HUES64 (cell line): ENCODE results near the gene ZBTB40.
A peak's percentile ranks its signal among the peaks of the same experiment; 100 is the strongest.

Source experiments
- H3K27ac ChIP-seq: 2 replicates; pipeline ENCODE4 v1.7.0; 2013; ENCODE audit warnings: low read depth, low read length, inconsistent platforms
- H3K27me3 ChIP-seq: 2 replicates; pipeline ENCODE4 v1.6.1; 2013; ENCODE audit warnings: mild to moderate bottlenecking, low read length; ENCODE audit not compliant: insufficient read depth
- H3K36me3 ChIP-seq: 2 replicates; pipeline ENCODE4 v1.6.1; 2013; ENCODE audit warnings: mild to moderate bottlenecking, low read length; ENCODE audit not compliant: insufficient read depth
- H3K4me1 ChIP-seq: 2 replicates; pipeline ENCODE4 v1.6.1; 2013; ENCODE audit warnings: mild to moderate bottlenecking, low read length, moderate library complexity; ENCODE audit not compliant: insufficient read depth
- H3K4me3 ChIP-seq: 2 replicates; pipeline ENCODE4 v1.5.1; 2013; ENCODE audit warnings: mild to moderate bottlenecking, low read length, moderate library complexity
- H3K9ac ChIP-seq: 2 replicates; pipeline ENCODE4 v1.6.1; 2013; ENCODE audit warnings: mild to moderate bottlenecking, low read depth, low read length
- H3K9me3 ChIP-seq: 2 replicates; pipeline ENCODE4 v1.6.1; 2013; ENCODE audit warnings: low read depth, low read length; ENCODE audit not compliant: insufficient read depth
- WGBS: fragments of 150-250, 120-280 bp; methylation state at CpG from one replicate; pipeline ENCODE4 v1.1.7; 2013; ENCODE audit warnings: missing lambda C conversion rate; 5-methylcytosine and 5-hydroxymethylcytosine counted together

Gene ZBTB40

GRCh38 chr1:22436948-22437347 lies 14.7 kb upstream of the ZBTB40 start:
- no peak overlapping the region for H3K27ac ChIP-seq
- no peak overlapping the region for H3K9ac ChIP-seq
- peaks cover 3% of the 10 kb centered on the region for H3K4me1 ChIP-seq
- H3K27me3 ChIP-seq, result no peaks in the 10 kb centered on the region
- no peak overlapping the region for H3K4me3 ChIP-seq
- 94% methylated on average over 2 of the region's 2 CpGs for WGBS
- H3K36me3 ChIP-seq, result no peaks in the 10 kb centered on the region
- H3K9me3 ChIP-seq, result peaks cover 20% of the 10 kb centered on the region

GRCh38 chr1:22437573-22437972 lies 14.1 kb upstream of the ZBTB40 start:
- Histone ChIP-seq H3K27me3 (no peaks in the 10 kb centered on the region), H3K27ac (no peak overlapping the region)
- 94% methylated on average over 13 of the region's 13 CpGs for WGBS

GRCh38 chr1:22440582-22440981 lies 11.1 kb upstream of the ZBTB40 start:
- Histone ChIP-seq H3K27me3 (no peaks in the 10 kb centered on the region), H3K36me3 (no peaks in the 10 kb centered on the region), H3K4me1 (peaks cover 20% of the 10 kb centered on the region), H3K9me3 (peaks cover 23% of the 10 kb centered on the region), H3K4me3 (no peak overlapping the region), H3K9ac (no peak overlapping the region), H3K27ac (no peak overlapping the region)

More at GRCh38 chr1:22437573-22437972, 14.1 kb upstream of the ZBTB40 start:
- no peak overlapping the region for H3K9ac ChIP-seq
- H3K4me1 ChIP-seq, result peaks cover 9% of the 10 kb centered on the region
- peaks cover 20% of the 10 kb centered on the region for H3K9me3 ChIP-seq
- no peak overlapping the region for H3K4me3 ChIP-seq
- no peaks in the 10 kb centered on the region for H3K36me3 ChIP-seq

- no peak overlapping the region for H3K9ac ChIP-seq
- peaks cover 20% of the 10 kb centered on the region for H3K4me1 ChIP-seq
- no peak overlapping the region for H3K4me3 ChIP-seq
- H3K27me3 ChIP-seq, result no peaks in the 10 kb centered on the region
- H3K27ac ChIP-seq, result peak overlapping the region; percentile 88; the same call in 1 of the 2 replicates
- no peaks in the 10 kb centered on the region for H3K36me3 ChIP-seq
- WGBS, result 57% methylated on average over 3 of the region's 5 CpGs
- H3K9me3 ChIP-seq, result peaks cover 23% of the 10 kb centered on the region
Measured at GRCh38 chr1:22442212-22442894, 9.3 kb upstream of the ZBTB40 start.

- peaks cover 20% of the 10 kb centered on the region for H3K4me1 ChIP-seq
- WGBS, result 16% methylated on average over 4 of the region's 4 CpGs
- H3K9me3 ChIP-seq, result peaks cover 23% of the 10 kb centered on the region
- no peak overlapping the region for H3K4me3 ChIP-seq
- H3K36me3 ChIP-seq, result no peaks in the 10 kb centered on the region
- peak overlapping the region; percentile 88 for H3K27ac ChIP-seq
- H3K27me3 ChIP-seq, result no peaks in the 10 kb centered on the region
- H3K9ac ChIP-seq, result peak overlapping the region; percentile 24; the same call in 1 of the 2 replicates
Measured at GRCh38 chr1:22443332-22443731, 8.3 kb upstream of the ZBTB40 start.

- H3K4me3 ChIP-seq, result no peak overlapping the region
- H3K4me1 ChIP-seq, result peaks cover 20% of the 10 kb centered on the region
- H3K9ac ChIP-seq, result no peak overlapping the region
- no peak overlapping the region for H3K27ac ChIP-seq
- WGBS, result 90% methylated on average over 1 of the region's 2 CpGs
- peaks cover 13% of the 10 kb centered on the region for H3K9me3 ChIP-seq
- no peaks in the 10 kb centered on the region for H3K27me3 ChIP-seq
- no peaks in the 10 kb centered on the region for H3K36me3 ChIP-seq
Measured at GRCh38 chr1:22444856-22445255, 6.8 kb upstream of the ZBTB40 start.

- Histone ChIP-seq H3K9me3 (peaks cover 3% of the 10 kb centered on the region; the same call in 1 of the 2 replicates), H3K27me3 (no peaks in the 10 kb centered on the region), H3K4me1 (peaks cover 21% of the 10 kb centered on the region), H3K36me3 (no peaks in the 10 kb centered on the region), H3K9ac (no peak overlapping the region), H3K27ac (no peak overlapping the region), H3K4me3 (no peak overlapping the region)
- 91% methylated on average over 6 of the region's 6 CpGs for WGBS
Measured at GRCh38 chr1:22447621-22448111, 4.0 kb upstream of the ZBTB40 start.

- H3K9me3 ChIP-seq, result peaks cover 3% of the 10 kb centered on the region; the same call in 1 of the 2 replicates
- no peak overlapping the region for H3K27ac ChIP-seq
- no peaks in the 10 kb centered on the region for H3K27me3 ChIP-seq
- H3K4me3 ChIP-seq, result no peak overlapping the region
- no peak overlapping the region for H3K9ac ChIP-seq
- H3K4me1 ChIP-seq, result peaks cover 13% of the 10 kb centered on the region
- 94% methylated on average over 7 of the region's 7 CpGs for WGBS
- H3K36me3 ChIP-seq, result no peaks in the 10 kb centered on the region
Measured at GRCh38 chr1:22449636-22450035, 2.0 kb upstream of the ZBTB40 start.

- Histone ChIP-seq H3K27ac (peak overlapping the region; percentile 7; the same call in 1 of the 2 replicates), H3K4me1 (peaks cover 13% of the 10 kb centered on the region), H3K9me3 (no peaks in the 10 kb centered on the region), H3K9ac (no peak overlapping the region), H3K36me3 (no peaks in the 10 kb centered on the region), H3K27me3 (no peaks in the 10 kb centered on the region), H3K4me3 (no peak overlapping the region)
- WGBS, result 73% methylated on average over 12 of the region's 12 CpGs
Measured at GRCh38 chr1:22450351-22451021, 1.2 kb upstream of the ZBTB40 start.

GRCh38 chr1:22452481-22452957 lies 868 bp downstream of the ZBTB40 start:
- H3K4me3 ChIP-seq, result peak overlapping the region; percentile 86
- H3K9me3 ChIP-seq, result no peaks in the 10 kb centered on the region
- H3K27me3 ChIP-seq, result no peaks in the 10 kb centered on the region
- 12% methylated on average over 12 of the region's 12 CpGs for WGBS
- 0 out of 2 replicates have a peak overlapping the region, but pooled peaks have one; percentile 51 for H3K27ac ChIP-seq
- H3K36me3 ChIP-seq, result no peaks in the 10 kb centered on the region
- H3K4me1 ChIP-seq, result peaks cover 13% of the 10 kb centered on the region
- H3K9ac ChIP-seq, result peak overlapping the region; percentile 74

GRCh38 chr1:22453181-22453580 lies 1.5 kb downstream of the ZBTB40 start:
- Histone ChIP-seq H3K27me3 (no peaks in the 10 kb centered on the region), H3K4me1 (peaks cover 13% of the 10 kb centered on the region), H3K9me3 (no peaks in the 10 kb centered on the region), H3K4me3 (peak overlapping the region; percentile 86; the same call in 1 of the 2 replicates), H3K9ac (no peak overlapping the region), H3K27ac (no peak overlapping the region), H3K36me3 (no peaks in the 10 kb centered on the region)
- 84% methylated on average over 2 of the region's 2 CpGs for WGBS
